Neuronal stem cell (in vitro differentiated cells): ENCODE results near the gene BTBD9.

Experiments used
- DNase-seq: peaks from one replicate; pipeline ENCODE4 v3.0.0-alpha.2; 2013; ENCODE audit warnings: low spot score
- H2AFZ ChIP-seq: one replicate; pipeline ENCODE4 v1.6.1; 2013; ENCODE audit warnings: mild to moderate bottlenecking, low read length, inconsistent platforms
- H2AK5ac ChIP-seq: 2 replicates; pipeline ENCODE4 v1.6.1; 2013; ENCODE audit warnings: low read depth, mild to moderate bottlenecking, inconsistent platforms, low read length, moderate library complexity, mixed read lengths
- H2BK120ac ChIP-seq: 2 replicates; pipeline ENCODE4 v1.6.1; 2013; ENCODE audit warnings: low read depth, mild to moderate bottlenecking, inconsistent platforms, low read length, moderate library complexity, mixed read lengths
- H2BK12ac ChIP-seq: one replicate; pipeline ENCODE4 v1.6.1; 2013; ENCODE audit warnings: low read length, inconsistent platforms
- H2BK15ac ChIP-seq: 2 replicates; pipeline ENCODE4 v1.6.1; 2013; ENCODE audit warnings: mild to moderate bottlenecking, low read length, inconsistent platforms, mixed read lengths
- H2BK5ac ChIP-seq: one replicate; pipeline ENCODE4 v1.6.1; 2013; ENCODE audit warnings: inconsistent platforms, mild to moderate bottlenecking, low read length, moderate library complexity
- H3K14ac ChIP-seq: one replicate; pipeline ENCODE4 v1.6.1; 2013; ENCODE audit warnings: low read length, inconsistent platforms
- H3K18ac ChIP-seq: 2 replicates; pipeline ENCODE4 v1.6.1; 2013; ENCODE audit warnings: low read length, inconsistent platforms
- H3K23ac ChIP-seq: 2 replicates; pipeline ENCODE4 v1.6.1; 2013; ENCODE audit warnings: low read depth, mild to moderate bottlenecking, mixed read lengths, low read length, inconsistent platforms; ENCODE audit not compliant: poor library complexity
- H3K27ac ChIP-seq: replicated peaks from 3 replicates; pipeline ENCODE4 v1.5.1; 2013; ENCODE audit warnings: low read length, inconsistent platforms
- H3K27me3 ChIP-seq, 3 experiments: 2 replicates each; pipeline ENCODE4 v1.6.1; 2013; ENCODE audit warnings: low read length in 3 of 3, mild to moderate bottlenecking in 2 of 3, inconsistent platforms in 1 of 3, low read depth in 1 of 3, mixed read lengths in 1 of 3, moderate library complexity in 1 of 3; ENCODE audit not compliant: control insufficient read depth in 3 of 3, insufficient read depth in 3 of 3
- H3K36me3 ChIP-seq, 2 donors: replicated peaks in 1 of 2; 2 replicates each; pipeline ENCODE4 v1.6.1; 2013; ENCODE audit warnings: low read length in 2 of 2; ENCODE audit not compliant: control insufficient read depth in 2 of 2, insufficient read depth in 2 of 2
- H3K4ac ChIP-seq: 2 replicates; pipeline ENCODE4 v1.6.1; 2013; ENCODE audit warnings: inconsistent platforms, mild to moderate bottlenecking, low read length, moderate library complexity
- H3K4me1 ChIP-seq, 2 donors: 1 replicate in 1 of 2; 2 replicates in 1 of 2; pipeline ENCODE4 v1.6.1; 2013; ENCODE audit warnings: low read length in 2 of 2, low read depth in 1 of 2; ENCODE audit not compliant: control insufficient read depth in 2 of 2, insufficient read depth in 1 of 2
- H3K4me2 ChIP-seq: one replicate; pipeline ENCODE4 v1.6.1; 2013; ENCODE audit warnings: mild to moderate bottlenecking, low read length, inconsistent platforms; ENCODE audit not compliant: insufficient read depth, poor library complexity, severe bottlenecking
- H3K4me3 ChIP-seq, 2 donors: 2 replicates each; pipeline ENCODE4 v1.5.1; 2013; ENCODE audit warnings: low read length in 2 of 2, mild to moderate bottlenecking in 2 of 2, inconsistent platforms in 1 of 2, moderate library complexity in 1 of 2
- H3K79me1 ChIP-seq: one replicate; pipeline ENCODE4 v1.6.1; 2013; ENCODE audit warnings: low read depth, mild to moderate bottlenecking, inconsistent platforms, low read length, moderate library complexity
- H3K9ac ChIP-seq: one replicate; pipeline ENCODE4 v1.6.1; 2013; ENCODE audit warnings: mild to moderate bottlenecking, low read depth, low read length, inconsistent platforms; ENCODE audit not compliant: poor library complexity
- H3K9me3 ChIP-seq, 2 donors: replicated peaks in 1 of 2; 2 replicates each; pipeline versions ENCODE3 to v1.6.1; 2013; ENCODE audit warnings: low read length in 2 of 2, mild to moderate bottlenecking in 2 of 2, inconsistent platforms in 1 of 2, low read depth in 1 of 2, mixed read lengths in 1 of 2, moderate library complexity in 1 of 2; ENCODE audit not compliant: control insufficient read depth in 2 of 2, insufficient read depth in 1 of 2
- H4K8ac ChIP-seq: one replicate; pipeline ENCODE4 v1.6.1; 2013; ENCODE audit warnings: low read depth, mild to moderate bottlenecking, inconsistent platforms, low read length, moderate library complexity
- H4K91ac ChIP-seq: one replicate; pipeline ENCODE4 v1.6.1; 2013; ENCODE audit warnings: low read length, low read depth, mild to moderate bottlenecking, inconsistent platforms; ENCODE audit not compliant: poor library complexity
- WGBS, 2 donors: extraction: QIAGEN DNeasy Blood & Tissue Kit; methylation state at CpG; one replicate each; pipeline ENCODE4 v1.1.7; 2013; ENCODE audit warnings: missing lambda C conversion rate in 2 of 2, mixed read lengths in 1 of 2; ENCODE audit not compliant: insufficient read length in 2 of 2, insufficient replicate concordance in 1 of 2; ENCODE audit errors: extremely low coverage in 2 of 2; 5-methylcytosine and 5-hydroxymethylcytosine counted together

Gene BTBD9

DNA sequence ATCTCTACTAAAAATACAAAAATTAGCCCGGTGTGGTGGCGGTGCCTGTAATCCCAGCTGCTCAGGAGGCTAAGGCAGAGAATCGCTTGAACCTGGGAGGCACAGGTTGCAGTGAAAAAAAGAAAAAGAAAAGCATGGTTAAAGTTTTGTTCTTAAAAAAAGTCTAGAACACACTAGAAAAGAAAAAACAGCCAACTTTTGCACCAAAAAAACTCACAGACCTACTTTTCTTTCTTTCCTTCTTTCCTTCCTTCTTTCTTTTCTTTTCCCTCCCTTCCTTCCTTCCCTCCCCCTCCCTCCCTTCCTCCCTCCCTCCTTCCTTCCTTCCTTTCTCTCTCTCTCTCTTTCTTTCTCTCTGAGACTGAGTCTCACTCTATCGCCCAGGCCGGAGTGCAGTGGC lies 204.4 kb downstream of the BTBD9 start:
- Histone ChIP-seq H3K79me1 (no peaks in the 10 kb centered on the region), H3K9me3 (peaks cover 0 to 7% of the 10 kb centered on the region in 2 donors), H3K4me3 (no peak overlapping the region), H3K18ac (no peak overlapping the region), H3K4me1 (peaks cover 0 to 2% of the 10 kb centered on the region in 2 donors), H2BK12ac (no peak overlapping the region), H3K9ac (no peak overlapping the region), H2AK5ac (no peak overlapping the region), H3K4ac (no peak overlapping the region), H3K23ac (no peak overlapping the region), H3K36me3 (no peaks in the 10 kb centered on the region), H3K27ac (no peak overlapping the region), H2BK15ac (no peak overlapping the region), H2BK120ac (no peak overlapping the region), H3K27me3 (no peaks in the 10 kb centered on the region), H4K8ac (no peak overlapping the region), H3K14ac (no peak overlapping the region), H2AFZ (no peak overlapping the region), H3K4me2 (no peak overlapping the region), H2BK5ac (no peak overlapping the region), H4K91ac (no peak overlapping the region)
- no CpG with 5 or more reads among the region's 5 CpGs for WGBS, 2 donors
- DNase-seq, result no peak

DNA sequence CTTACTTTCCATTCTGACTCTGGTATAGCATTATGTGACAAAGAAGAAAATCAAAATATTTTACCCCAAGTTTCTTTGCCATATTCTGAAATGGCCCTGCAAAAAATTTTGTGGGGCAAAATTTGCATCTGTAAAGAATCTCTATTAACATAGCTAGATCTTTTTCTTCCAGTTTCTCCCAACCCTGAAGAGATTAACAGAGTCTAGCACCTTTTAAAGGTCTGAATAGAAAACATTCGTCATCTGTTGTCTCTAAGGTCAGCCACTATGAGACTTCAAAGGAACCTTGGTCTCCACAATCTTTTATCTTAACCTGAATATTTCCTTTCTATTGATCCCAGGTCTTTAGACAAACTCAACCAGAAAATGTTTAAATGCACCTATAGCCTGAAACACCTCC lies 205.7 kb downstream of the BTBD9 start:
- Histone ChIP-seq H3K4me2 (no peak overlapping the region), H3K18ac (no peak overlapping the region), H2AK5ac (no peak overlapping the region), H3K4me3 (no peak overlapping the region), H3K79me1 (no peaks in the 10 kb centered on the region), H4K91ac (no peak overlapping the region), H4K8ac (no peak overlapping the region), H3K14ac (no peak overlapping the region), H2AFZ (no peak overlapping the region), H3K27me3 (no peaks in the 10 kb centered on the region), H3K9me3 (peaks cover 0 to 7% of the 10 kb centered on the region in 2 donors), H3K36me3 (no peaks in the 10 kb centered on the region), H3K9ac (no peak overlapping the region), H3K27ac (no peak overlapping the region), H2BK12ac (no peak overlapping the region), H3K4me1 (peaks cover 0 to 2% of the 10 kb centered on the region in 2 donors), H2BK15ac (no peak overlapping the region), H2BK120ac (no peak overlapping the region), H2BK5ac (no peak overlapping the region), H3K23ac (no peak overlapping the region), H3K4ac (no peak overlapping the region)
- DNase-seq, result no peak
- no CpG with 5 or more reads among the region's 1 CpG for WGBS, 2 donors

DNA sequence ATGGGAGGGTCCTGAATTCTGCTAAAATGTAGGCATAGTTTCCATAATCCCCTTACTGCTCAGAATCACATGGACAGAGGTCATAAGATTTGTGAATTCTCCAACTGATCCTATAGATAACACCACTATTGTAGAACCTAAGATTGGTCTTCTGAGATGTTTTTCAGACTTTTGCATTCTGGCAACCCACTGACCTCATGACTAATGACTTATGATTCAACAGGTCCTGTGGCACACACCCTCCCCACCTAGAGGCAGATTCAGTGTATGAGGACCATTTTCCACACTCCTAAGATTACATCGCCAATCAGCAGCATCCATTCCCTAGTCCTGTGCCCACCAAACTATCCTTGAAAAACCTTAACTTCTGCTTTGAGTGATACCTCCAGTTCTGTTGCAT lies 207.2 kb downstream of the BTBD9 start:
- no peak overlapping the region for H3K9ac ChIP-seq
- H2AFZ ChIP-seq, result no peak overlapping the region
- H4K8ac ChIP-seq, result no peak overlapping the region
- no peak overlapping the region for H2AK5ac ChIP-seq
- no peak overlapping the region for H4K91ac ChIP-seq
- H2BK120ac ChIP-seq, result no peak overlapping the region
- H3K23ac ChIP-seq, result no peak overlapping the region
- H3K9me3 ChIP-seq, result peaks cover 0 to 7% of the 10 kb centered on the region in 2 donors
- H3K27me3 ChIP-seq, result no peaks in the 10 kb centered on the region
- no peak overlapping the region for H2BK12ac ChIP-seq
- DNase-seq, result no peak
- H3K4me3 ChIP-seq, result no peak overlapping the region
- peaks cover 0 to 2% of the 10 kb centered on the region in 2 donors for H3K4me1 ChIP-seq
- no peaks in the 10 kb centered on the region for H3K36me3 ChIP-seq
- H3K79me1 ChIP-seq, result no peaks in the 10 kb centered on the region
- no peak overlapping the region for H3K14ac ChIP-seq
- no peak overlapping the region for H3K18ac ChIP-seq
- H3K4ac ChIP-seq, result no peak overlapping the region
- WGBS, 2 donors, result no CpG with 5 or more reads among the region's 1 CpG
- H3K27ac ChIP-seq, result no peak overlapping the region
- H2BK5ac ChIP-seq, result no peak overlapping the region
- no peak overlapping the region for H3K4me2 ChIP-seq
- no peak overlapping the region for H2BK15ac ChIP-seq

DNA sequence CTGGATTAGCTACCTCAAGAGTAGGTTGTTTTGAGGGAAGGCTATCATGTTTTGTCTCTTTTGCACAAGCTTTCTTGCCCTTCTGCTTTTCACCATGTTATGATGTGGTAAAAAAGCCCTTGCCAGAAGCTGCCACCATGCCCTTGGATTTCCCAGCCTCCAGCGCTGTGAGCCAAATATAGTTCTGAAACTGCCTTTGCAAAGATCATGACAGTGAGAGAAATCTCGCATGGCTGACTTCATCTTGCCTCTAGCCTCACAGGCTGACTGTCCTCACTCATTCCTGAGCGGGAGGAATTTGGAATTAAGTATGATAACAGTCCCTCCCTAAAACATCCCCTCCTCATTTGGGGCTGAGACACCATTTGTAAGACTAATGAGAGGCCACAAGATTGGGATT lies 207.7 kb downstream of the BTBD9 start:
- Histone ChIP-seq H3K27me3 (no peaks in the 10 kb centered on the region), H3K14ac (no peak overlapping the region), H2BK120ac (no peak overlapping the region), H2AK5ac (no peak overlapping the region), H3K9me3 (peaks cover 0 to 7% of the 10 kb centered on the region in 2 donors), H3K9ac (no peak overlapping the region), H2BK5ac (no peak overlapping the region), H3K4ac (no peak overlapping the region), H3K4me2 (no peak overlapping the region), H3K4me1 (peaks cover 0 to under 1% of the 10 kb centered on the region in 2 donors), H3K4me3 (no peak overlapping the region), H3K36me3 (no peaks in the 10 kb centered on the region), H2AFZ (no peak overlapping the region), H4K8ac (no peak overlapping the region), H3K79me1 (no peaks in the 10 kb centered on the region), H3K18ac (no peak overlapping the region), H3K27ac (no peak overlapping the region), H2BK12ac (no peak overlapping the region), H2BK15ac (no peak overlapping the region), H4K91ac (no peak overlapping the region), H3K23ac (no peak overlapping the region)
- no CpG with 5 or more reads among the region's 3 CpGs for WGBS, 2 donors
- no peak for DNase-seq
